ENCODE data around the gene AAGAB.

Gene AAGAB

DNA sequence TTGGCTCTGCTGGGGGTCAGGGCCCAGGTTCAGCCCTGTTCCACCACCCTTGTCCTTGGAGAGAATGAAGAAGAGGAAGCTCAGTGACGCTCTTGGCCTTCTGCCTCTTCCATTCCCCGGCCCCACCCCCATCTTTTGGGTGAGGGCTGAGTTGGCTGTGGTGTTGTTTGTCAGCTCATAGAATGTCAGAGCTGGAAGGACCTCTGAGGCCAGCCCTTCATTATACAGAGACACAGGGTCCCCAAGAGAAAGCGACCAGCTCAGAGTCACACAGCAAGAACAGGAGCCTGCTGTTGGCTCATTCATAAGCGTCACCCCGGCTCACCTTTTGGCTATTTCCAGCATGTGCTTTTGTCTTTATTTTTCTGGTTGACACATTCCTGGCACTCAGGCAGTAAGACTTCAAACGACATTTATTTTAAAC lies 68.2 kb downstream of the AAGAB start:
- DNase-seq = no peak

GRCh38 chr15:67185621-67186225 lies 68.7 kb downstream of the AAGAB start:
- DNase-seq = no peak

GRCh38 chr15:67185051-67185450 lies 69.4 kb downstream of the AAGAB start:
- DNase-seq = no peak

DNA sequence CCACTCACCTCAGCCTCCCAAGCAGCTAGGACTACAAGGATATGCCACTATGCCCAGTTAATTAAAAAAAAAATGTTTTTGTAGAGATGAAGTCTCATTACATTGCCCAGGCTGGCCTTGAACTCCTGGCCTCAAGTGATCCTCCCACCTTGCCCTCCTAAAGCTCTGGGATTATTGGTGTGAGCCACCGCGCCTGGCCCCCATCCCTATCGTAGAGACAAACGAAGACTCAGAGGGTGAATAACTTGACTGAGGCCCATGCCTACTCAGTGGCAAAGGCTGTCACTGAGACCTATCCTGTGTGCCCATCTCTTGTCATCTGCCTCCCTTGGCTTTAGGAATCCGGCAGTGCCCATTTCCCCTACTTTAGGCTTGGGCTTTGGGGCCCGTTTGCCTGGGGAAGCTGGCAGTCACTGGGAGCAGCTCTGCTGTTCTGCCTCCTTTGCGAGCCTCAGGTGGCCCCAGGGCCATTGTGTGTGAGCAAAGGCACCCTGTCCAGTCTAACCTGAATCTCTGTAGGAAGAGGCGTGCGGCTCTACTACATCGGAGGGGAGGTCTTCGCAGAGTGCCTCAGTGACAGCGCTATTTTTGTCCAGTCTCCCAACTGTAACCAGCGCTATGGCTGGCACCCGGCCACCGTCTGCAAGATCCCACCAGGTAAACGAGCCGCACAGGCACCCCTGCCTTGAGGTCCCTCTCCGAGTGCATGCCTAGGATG lies 70.1 kb downstream of the AAGAB start:
- DNase-seq = no peak

DNA sequence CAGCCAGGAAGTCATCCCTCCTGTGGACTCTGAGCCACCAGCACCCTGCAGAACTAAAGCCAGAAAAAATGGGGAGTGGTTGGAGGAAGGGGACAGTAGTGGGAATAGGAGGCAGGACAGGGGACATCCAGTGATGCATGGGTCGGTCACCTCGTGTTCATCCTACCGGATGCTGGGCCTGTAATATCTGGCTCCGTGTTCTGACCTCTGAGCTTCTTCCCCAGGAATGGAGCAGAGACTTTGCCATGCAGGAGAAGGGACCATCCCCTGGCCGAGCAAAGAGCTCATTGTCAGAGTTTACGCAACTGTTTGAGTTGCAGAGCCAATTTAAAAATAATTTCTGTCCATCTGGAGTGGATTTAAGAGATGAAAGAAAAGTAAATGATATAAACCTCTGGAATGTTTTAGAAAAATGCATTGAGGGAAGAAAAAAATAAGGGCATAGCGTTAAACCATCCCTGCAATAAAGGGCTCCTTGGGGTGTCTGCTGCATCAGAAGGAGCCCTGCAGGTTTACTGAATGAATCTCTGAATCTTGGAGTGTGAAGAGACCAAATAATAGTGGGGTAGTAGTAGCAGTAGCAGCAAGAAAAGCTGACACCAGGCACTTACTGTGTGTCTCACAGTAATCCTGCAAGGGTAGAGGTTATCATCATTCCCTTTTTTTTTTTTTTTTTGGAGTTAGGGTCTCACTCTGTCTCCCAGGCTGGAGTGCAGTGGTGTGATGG lies 70.9 kb downstream of the AAGAB start:
- DNase-seq = no peak

- no peak for DNase-seq
Observed at GRCh38 chr15:67181221-67181639, 73.2 kb downstream of the AAGAB start.

DNA sequence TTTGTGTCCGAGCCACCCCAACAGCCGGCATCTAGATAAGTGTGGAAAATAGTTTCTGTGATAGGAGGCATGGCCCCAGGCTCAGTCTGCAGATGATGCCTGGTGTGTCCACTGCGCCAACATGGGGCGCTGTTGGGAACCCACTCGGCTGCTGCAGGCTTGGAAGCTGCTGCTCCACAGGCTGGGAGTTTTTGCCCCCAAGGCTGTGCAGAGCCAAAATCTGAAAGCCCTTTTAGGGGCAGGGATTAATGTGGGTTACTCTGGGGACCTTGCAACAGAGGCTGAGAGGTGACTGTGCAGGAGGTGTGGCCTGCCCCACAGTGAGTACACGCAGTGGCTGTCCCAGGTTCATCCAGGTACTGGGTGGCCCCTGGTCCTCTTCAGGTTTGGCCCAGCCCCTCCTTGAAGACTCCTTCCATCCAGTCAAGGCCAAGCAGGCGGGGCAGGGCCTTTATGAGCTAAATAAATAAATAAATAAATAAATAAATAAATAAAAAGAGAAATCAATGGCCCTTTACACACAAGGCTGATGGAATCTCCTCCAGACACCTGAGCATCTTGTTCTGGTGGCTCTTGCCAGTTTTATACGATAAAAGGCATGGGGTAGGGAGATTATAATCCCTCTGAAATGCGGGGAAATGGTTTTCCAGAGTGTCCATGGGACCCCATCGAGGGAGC lies 73.8 kb downstream of the AAGAB start:
- no peak for DNase-seq

GRCh38 chr15:67180035-67180434 lies 74.4 kb downstream of the AAGAB start:
- DNase-seq = no peak

GRCh38 chr15:67179411-67179995 lies 75.0 kb downstream of the AAGAB start:
- no peak for DNase-seq

DNA sequence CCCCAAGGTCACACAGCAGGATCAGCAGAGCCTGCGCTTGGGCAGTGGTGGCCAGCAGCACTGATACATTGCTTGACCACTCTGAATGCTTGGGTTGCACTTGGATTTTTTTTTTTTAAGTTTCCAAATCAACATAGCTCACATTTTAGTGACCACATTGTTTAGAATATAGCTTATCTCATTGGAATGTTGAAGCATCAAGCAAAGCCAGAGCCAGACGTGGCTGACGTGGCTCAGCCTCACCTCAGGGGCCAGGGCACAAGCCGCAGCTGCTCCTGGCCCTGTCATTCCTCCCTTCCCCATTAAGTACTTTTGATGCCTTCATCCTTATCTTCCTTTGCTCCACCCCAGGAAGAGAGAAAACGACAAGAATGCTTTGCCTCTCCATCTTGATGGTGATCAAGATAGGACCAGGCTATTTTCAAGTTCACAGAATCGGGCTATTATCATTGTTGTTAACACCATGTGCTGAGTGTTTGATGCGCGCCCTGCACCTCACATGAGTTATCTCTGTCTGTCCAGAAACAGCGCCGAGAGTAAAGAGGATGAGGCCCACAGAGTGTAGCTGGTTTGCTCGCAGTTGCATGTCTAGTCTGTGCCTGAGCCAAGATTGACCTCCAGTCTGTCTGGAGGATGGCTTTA lies 75.8 kb downstream of the AAGAB start:
- DNase-seq = no peak

DNA sequence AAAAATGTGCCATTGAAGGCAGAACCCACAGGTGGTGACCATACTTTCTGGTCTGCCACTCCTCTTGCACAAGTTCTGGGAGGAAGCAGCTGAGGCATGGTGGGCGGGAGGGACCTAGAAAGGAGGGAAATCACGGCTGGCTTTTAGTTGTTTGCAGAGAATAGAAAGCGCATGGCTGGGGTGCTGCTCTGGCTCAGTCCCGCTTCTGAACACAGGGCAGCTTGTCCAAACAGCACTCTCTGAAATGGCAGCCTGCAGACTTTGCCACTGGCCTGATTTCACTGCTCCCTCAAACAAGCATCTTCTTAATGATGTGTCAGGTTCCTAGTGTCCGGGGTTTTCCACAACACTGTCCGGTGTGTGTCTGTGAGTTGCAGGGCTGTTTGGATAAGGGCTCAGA lies 76.7 kb downstream of the AAGAB start:
- no peak for DNase-seq

DNA sequence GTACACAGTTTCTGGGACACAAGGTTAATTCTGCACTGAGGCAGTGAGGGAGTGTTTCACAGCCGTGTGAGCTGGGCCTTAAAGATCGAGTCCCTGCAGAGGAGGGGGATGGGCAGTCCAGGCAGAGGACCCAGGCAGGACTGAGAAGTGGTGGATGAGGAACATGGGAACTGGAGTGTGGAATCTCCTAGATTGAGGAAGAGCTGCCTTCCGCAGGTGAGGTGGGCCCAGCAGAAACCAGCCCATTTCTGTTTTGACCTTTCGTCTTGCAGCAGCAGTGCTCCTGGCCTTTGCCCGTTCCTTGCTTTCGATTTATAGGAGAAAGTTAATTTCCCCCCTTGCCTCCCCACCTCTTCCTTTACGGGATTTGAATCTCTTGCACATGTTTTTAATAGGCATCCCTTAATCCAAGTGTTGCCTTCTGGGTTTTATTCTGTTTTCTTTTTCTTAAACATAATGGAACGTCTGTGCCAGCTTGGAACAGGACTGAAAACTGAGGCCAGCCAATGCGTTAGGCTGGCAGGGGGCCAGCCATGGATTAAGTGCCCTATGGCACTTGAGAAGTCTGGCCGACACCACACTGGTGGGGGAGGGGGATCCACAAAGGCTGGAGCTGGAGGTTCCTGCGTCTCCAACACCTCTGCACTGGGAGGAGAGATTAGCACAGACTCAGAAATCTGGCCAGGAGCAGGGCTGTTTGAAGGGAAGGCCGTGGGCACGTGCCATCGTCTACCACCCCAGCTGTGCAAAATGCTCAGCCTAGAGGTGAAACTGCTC lies 78.1 kb downstream of the AAGAB start:
- DNase-seq = no peak

DNA sequence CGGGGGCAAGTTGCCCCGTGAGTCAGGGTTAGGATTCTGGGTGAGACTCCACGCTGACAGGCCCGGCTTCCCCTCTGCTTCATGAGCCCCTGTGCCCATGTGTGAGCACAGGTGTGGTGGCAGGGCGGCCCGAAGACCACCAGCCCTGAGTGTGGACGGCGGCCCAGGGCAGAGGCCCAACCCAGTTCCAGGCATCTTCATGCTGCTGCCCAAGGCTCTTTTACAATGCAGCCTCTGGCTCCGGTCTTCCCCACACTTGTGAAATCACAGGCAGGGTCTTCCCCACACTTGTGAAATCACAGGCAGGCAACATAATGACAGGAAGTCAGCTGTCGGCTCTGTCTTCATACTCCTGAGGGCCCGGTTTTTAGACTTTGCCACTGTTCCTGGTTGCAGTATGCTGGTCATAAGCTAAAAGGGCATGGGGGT lies 78.8 kb downstream of the AAGAB start:
- DNase-seq = peak; percentile 27

DNA sequence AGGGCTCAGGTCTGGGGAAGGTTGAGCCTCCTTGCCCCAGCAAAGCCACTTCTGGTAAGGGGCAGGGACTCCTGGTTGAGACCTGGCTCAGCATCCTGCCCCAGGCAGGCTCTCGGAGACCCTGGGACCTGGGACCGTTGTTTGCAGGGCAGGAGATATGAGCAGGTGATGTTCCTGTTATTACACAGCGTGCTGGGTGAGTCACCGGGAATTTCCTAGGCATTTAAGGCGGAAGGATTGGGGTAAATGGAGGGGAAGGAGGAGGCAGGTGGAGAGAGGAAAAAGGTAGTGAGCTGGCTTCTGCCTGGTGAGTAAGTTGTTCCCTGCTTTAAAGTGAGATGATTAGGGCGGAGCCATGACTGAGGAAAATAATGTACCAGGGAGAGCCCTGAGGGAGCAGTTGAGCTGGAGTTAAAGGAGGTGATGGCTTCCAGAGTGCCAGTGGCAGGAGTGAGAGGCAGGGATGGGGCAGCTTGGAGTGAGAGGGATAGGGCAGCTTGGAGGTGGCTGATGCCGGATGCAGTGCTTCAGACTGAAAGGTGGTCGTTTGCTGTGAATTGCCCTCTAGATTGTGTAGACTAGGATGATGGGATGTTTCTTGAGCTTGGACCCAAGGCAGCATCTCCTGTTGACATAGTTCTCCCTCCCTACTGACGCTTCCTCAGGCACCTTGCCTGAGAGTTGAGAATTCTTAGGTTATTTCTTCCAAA lies 79.4 kb downstream of the AAGAB start:
- DNase-seq = peak; percentile 45

- DNase-seq = no peak
Observed at GRCh38 chr15:67174446-67174845, 80.0 kb downstream of the AAGAB start.

GRCh38 chr15:67173786-67174185 lies 80.7 kb downstream of the AAGAB start:
- no peak for DNase-seq

- DNase-seq = no peak
Observed at GRCh38 chr15:67173005-67173404, 81.5 kb downstream of the AAGAB start.

DNA sequence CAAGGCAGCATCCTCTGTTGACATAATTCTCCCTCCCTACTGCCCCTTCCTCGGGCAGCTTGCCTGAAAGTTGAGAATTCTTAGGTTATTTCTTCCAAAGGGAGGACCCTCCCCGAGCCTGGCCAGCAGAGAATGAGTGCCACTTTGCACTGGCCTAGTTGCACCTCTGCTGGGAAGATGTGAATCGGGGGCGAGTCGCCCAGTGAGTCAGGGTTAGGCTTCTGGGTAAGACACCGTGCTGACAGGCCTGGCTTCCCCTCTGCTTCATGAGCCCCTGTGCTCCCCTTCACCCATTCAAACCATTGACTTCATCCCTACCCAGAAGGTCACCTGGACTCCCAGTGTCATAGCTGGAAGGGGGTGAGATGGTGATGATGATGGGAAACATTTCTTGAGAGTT lies 82.3 kb downstream of the AAGAB start:
- peak; percentile 30 for DNase-seq

- DNase-seq = no peak
Observed at GRCh38 chr15:67171471-67171870, 83.0 kb downstream of the AAGAB start.

GRCh38 chr15:67170143-67170925 lies 84.1 kb downstream of the AAGAB start:
- DNase-seq = no peak

All from stimulated activated CD4-positive, alpha-beta T cell treated with anti-CD3 and anti-CD28 coated beads, Interleukin-4, amount 100 ng/mL, for 24 hours (primary cell).